G401 (cell line): Measurements from ENCODE around the gene DIP2A. TPM values are rescaled to one million over a fixed set of nuclear protein-coding genes. Genes with fewer than 3 reads are reported as not detected.

Experiments
- DNase-seq: peaks from one replicate; pipeline ENCODE4 v3.0.0-alpha.2; 2015; ENCODE audit warnings: low spot score
- in situ Hi-C: cut with HindIII; loops from 2 replicates; pipeline ENCODE4 v1.10.0; 2016; ENCODE audit warnings: low sequenced_read_pairs, mixed read lengths
- total RNA-seq: library from RNA; depleted of rRNA; stranded (reverse); fragments of >200 nt; shearing (Covaris generic); gene quantifications from 2 replicates; pipeline ENCODE4 v1.2.3, GENCODE V29; 2014

The DIP2A gene
- total RNA-seq, 1 experiment from 2014 or later = 32.4 TPM

GRCh38 chr21:46472246-46472645 lies 13.6 kb downstream of the DIP2A start:
- in situ Hi-C loops = no loop called here
- peak; percentile 63 for DNase-seq

GRCh38 chr21:46474382-46474781 lies 15.7 kb downstream of the DIP2A start:
- in situ Hi-C loops = no loop called here
- no peak for DNase-seq

GRCh38 chr21:46475296-46475695 lies 16.6 kb downstream of the DIP2A start:
- DNase-seq = no peak
- in situ Hi-C loops = no loop called here

- in situ Hi-C loops = no loop called here
- DNase-seq = no peak
Observed at GRCh38 chr21:46477765-46478164, 19.1 kb downstream of the DIP2A start.

- in situ Hi-C loops = no loop called here
- no peak for DNase-seq
Observed at GRCh38 chr21:46478910-46479309, 20.2 kb downstream of the DIP2A start.

- no peak for DNase-seq
- in situ Hi-C loops = no loop called here
Observed at GRCh38 chr21:46480466-46480865, 21.8 kb downstream of the DIP2A start.

- in situ Hi-C loops = no loop called here
- DNase-seq = no peak
Observed at GRCh38 chr21:46482225-46482845, 23.6 kb downstream of the DIP2A start.

- in situ Hi-C loops = no loop called here
- DNase-seq = no peak
Observed at GRCh38 chr21:46482846-46483231, 24.1 kb downstream of the DIP2A start.

GRCh38 chr21:46483300-46484295 lies 24.9 kb downstream of the DIP2A start:
- in situ Hi-C loops = no loop called here
- no peak for DNase-seq

GRCh38 chr21:46486481-46487126 lies 27.9 kb downstream of the DIP2A start:
- peak; percentile 70 for DNase-seq
- in situ Hi-C loops = no loop called here

- in situ Hi-C loops = no loop called here
- no peak for DNase-seq
Observed at GRCh38 chr21:46489162-46489663, 30.5 kb downstream of the DIP2A start.

GRCh38 chr21:46489800-46490199 lies 31.1 kb downstream of the DIP2A start:
- no peak for DNase-seq

GRCh38 chr21:46491553-46491952 lies 32.9 kb downstream of the DIP2A start:
- no peak for DNase-seq
- in situ Hi-C loops = no loop called here

More at GRCh38 chr21:46489800-46490199, 31.1 kb downstream of the DIP2A start:
- in situ Hi-C loops = no loop called here

GRCh38 chr21:46492851-46493250 lies 34.2 kb downstream of the DIP2A start:
- DNase-seq = no peak
- in situ Hi-C loops = no loop called here

GRCh38 chr21:46493828-46494227 lies 35.1 kb downstream of the DIP2A start:
- in situ Hi-C loops = no loop called here
- no peak for DNase-seq

GRCh38 chr21:46498335-46499050 lies 39.8 kb downstream of the DIP2A start:
- peak; percentile 75 for DNase-seq
- in situ Hi-C loops = no loop called here

GRCh38 chr21:46500224-46500861 lies 41.7 kb downstream of the DIP2A start:
- DNase-seq = no peak
- in situ Hi-C loops = no loop called here

GRCh38 chr21:46503922-46504550 lies 45.3 kb downstream of the DIP2A start:
- in situ Hi-C loops = no loop called here
- no peak for DNase-seq
